Ovary (tissue), 3 donors: ENCODE data around the gene BAIAP3.

Source experiments
- CTCF ChIP-seq, 3 donors: fragments of 450-650 bp in 2 of 3; fragments of 200-600 bp in 1 of 3; IDR thresholded peaks; one replicate each; pipeline versions ENCODE4 v1.5.1 to v1.8.0; 2016 to 2022; ENCODE audit warnings: antibody characterized with exemption in 3 of 3, mild to moderate bottlenecking in 1 of 3
- EP300 ChIP-seq: sonication (generic); formaldehyde crosslinking; IDR thresholded peaks from one replicate; pipeline ENCODE4 v1.6.1; 2017; ENCODE audit warnings: antibody characterized with exemption
- POLR2A ChIP-seq: fragments of 450-650 bp; IDR thresholded peaks from one replicate; pipeline ENCODE4 v1.6.1; 2017; ENCODE audit warnings: antibody characterized with exemption, mild to moderate bottlenecking, moderate library complexity
- donor health status: DM: no; HTN: no; CAD: no.

GRCh38 chr16:1308036-1308976 lies 25.1 kb upstream of the BAIAP3 start:
- TF ChIP-seq CTCF (IDR thresholded peaks at IDR 0.05) (no peak), POLR2A (no peak), EP300 (no peak)
